Spleen (tissue), 7 donors: ENCODE data around the gene PQBP1.

ENCODE experiments used
- CTCF ChIP-seq, 11 experiments: fragments of 200-600 bp in 7 of 11; fragments of 450-650 bp in 4 of 11; sonication (generic) in 4 of 11; IDR thresholded peaks in 8 of 11; conservative IDR thresholded peaks in 3 of 11; 1 replicate in 7 of 11; 2 replicates in 4 of 11; pipeline versions ENCODE4 v1.4.0 to v1.8.0; 2016 to 2021; ENCODE audit warnings: antibody characterized with exemption in 11 of 11, inconsistent platforms in 4 of 11, mild to moderate bottlenecking in 1 of 11
- POLR2A ChIP-seq, 3 donors: fragments of 450-650 bp; IDR thresholded peaks; one replicate each; pipeline ENCODE4 v1.5.1; 2017; ENCODE audit warnings: antibody characterized with exemption in 3 of 3, mild to moderate bottlenecking in 1 of 3
- donor health status: DM: no; HTN: no; CAD: no; lungs with moderate emphysema.
- donor health status: DM: no; HTN: no; CAD: no.
- donor health status: DM: no; HTN: no; CAD: no.

- TF ChIP-seq CTCF (IDR thresholded peaks at IDR 0.05 in 8 of 11, conservative IDR thresholded peaks at IDR 0.05 in 3 of 11): no peak
- TF ChIP-seq POLR2A (IDR thresholded peaks at IDR 0.05): no peak
Measured at GRCh38 chrX:48938721-48939425, 41.1 kb downstream of the PQBP1 start.
